Nephron (organoid): Measurements from ENCODE around the gene LCN15.
"Not testable (repeated sequence)": the region's sequence is repeated elsewhere in the genome, so short reads cannot be mapped to it uniquely, and the experiment has no call there.

Experiments used
- H3K27ac Mint-ChIP-seq, 3 experiments: 2 replicates each; pipeline ENCODE4 v1.8.0; 2020; ENCODE audit warnings: mixed read lengths in 3 of 3, mild to moderate bottlenecking in 2 of 3, moderate library complexity in 1 of 3
- H3K27me3 Mint-ChIP-seq: 2 replicates; pipeline ENCODE4 v1.8.0; 2021; ENCODE audit warnings: low read depth, mild to moderate bottlenecking, moderate library complexity, mixed read lengths
- H3K36me3 Mint-ChIP-seq: 2 replicates; pipeline ENCODE4 v1.8.0; 2020; ENCODE audit warnings: low read depth, mixed read lengths
- H3K4me1 Mint-ChIP-seq: 2 replicates; pipeline ENCODE4 v1.8.0; 2020; ENCODE audit warnings: mixed read lengths
- H3K4me3 Mint-ChIP-seq, 3 experiments: 2 replicates each; pipeline ENCODE4 v1.8.0; 2020; ENCODE audit warnings: mild to moderate bottlenecking in 3 of 3, mixed read lengths in 3 of 3, moderate library complexity in 2 of 3
- H3K9me3 Mint-ChIP-seq: 2 replicates; pipeline ENCODE4 v1.8.0; 2020; ENCODE audit warnings: mixed read lengths
- CTCF ChIP-seq, 3 experiments: fragments of 200-600 bp; sonication (generic); IDR thresholded peaks; one replicate each; pipeline ENCODE4 v1.5.0; 2021; ENCODE audit warnings: antibody characterized with exemption in 3 of 3; ENCODE audit not compliant: unreplicated experiment in 3 of 3

LCN15 gene

GRCh38 chr9:136790640-136791515 is 26.6 kb upstream of the LCN15 start, which contains the start of gene TMEM141:
TMEM141 (plus strand) TSS chr9:136791344; CDS start chr9:136791371, 27 bp downstream.
- H3K36me3 Mint-ChIP-seq, result peaks cover 5% of the 10 kb centered on the region
- H3K4me3 Mint-ChIP-seq, result peak within 1 kb of the TSS; percentile 80 to 86 (median 81)
- peaks cover 12% of the 10 kb centered on the region for H3K27me3 Mint-ChIP-seq
- TF ChIP-seq CTCF (IDR thresholded peaks at IDR 0.05; ENCODE audit: unreplicated experiment in 3 of 3), result no peak
- H3K9me3 Mint-ChIP-seq, result no peaks in the 10 kb centered on the region
- H3K27ac Mint-ChIP-seq, result peak within 1 kb of the TSS; percentile 66 to 99 (median 90)
- H3K4me1 Mint-ChIP-seq, result peaks cover 40% of the 10 kb centered on the region

GRCh38 chr9:136789523-136789937 is 25.2 kb upstream of the LCN15 start:
- H3K9me3 Mint-ChIP-seq, result no peaks in the 10 kb centered on the region
- peak overlapping the region in 2 of 3 experiments; percentile 5 to 19 for H3K4me3 Mint-ChIP-seq
- peaks cover 5% of the 10 kb centered on the region for H3K36me3 Mint-ChIP-seq
- peaks cover 15% of the 10 kb centered on the region for H3K27me3 Mint-ChIP-seq
- H3K27ac Mint-ChIP-seq, result peak overlapping the region; percentile 66 to 90 (median 87)
- TF ChIP-seq CTCF (IDR thresholded peaks at IDR 0.05; ENCODE audit: unreplicated experiment in 3 of 3), result no peak
- peaks cover 33% of the 10 kb centered on the region for H3K4me1 Mint-ChIP-seq

- not testable (repeated sequence) for H3K36me3 Mint-ChIP-seq, H3K9me3 Mint-ChIP-seq
- peaks cover 15% of the 10 kb centered on the region for H3K27me3 Mint-ChIP-seq
- H3K4me1 Mint-ChIP-seq, result peaks cover 33% of the 10 kb centered on the region
- peak overlapping the region; percentile 66 to 90 (median 87) for H3K27ac Mint-ChIP-seq
- peak overlapping the region in 2 of 3 experiments; percentile 5 to 42 for H3K4me3 Mint-ChIP-seq
These were observed 24.6 kb upstream of the LCN15 start for GRCh38 chr9:136788644-136789522.

GRCh38 chr9:136787690-136788400 is 23.5 kb upstream of the LCN15 start:
- peak; percentile 84 to 91 (median 84) for TF ChIP-seq CTCF (IDR thresholded peaks at IDR 0.05; ENCODE audit: unreplicated experiment in 3 of 3)
- peaks cover 37% of the 10 kb centered on the region for H3K4me1 Mint-ChIP-seq
- H3K4me3 Mint-ChIP-seq, result no peak overlapping the region
- H3K27me3 Mint-ChIP-seq, result peaks cover 15% of the 10 kb centered on the region
- H3K36me3 Mint-ChIP-seq, result no peaks in the 10 kb centered on the region
- peak overlapping the region; percentile 66 to 90 (median 87) for H3K27ac Mint-ChIP-seq
- H3K9me3 Mint-ChIP-seq, result no peaks in the 10 kb centered on the region

- H3K27me3 Mint-ChIP-seq, result peaks cover 15% of the 10 kb centered on the region
- H3K4me1 Mint-ChIP-seq, result peaks cover 44% of the 10 kb centered on the region
- H3K4me3 Mint-ChIP-seq, H3K36me3 Mint-ChIP-seq, H3K9me3 Mint-ChIP-seq, H3K27ac Mint-ChIP-seq: not testable (repeated sequence)
These were observed 22.7 kb upstream of the LCN15 start for GRCh38 chr9:136786983-136787382.

- Mint-ChIP-seq H3K36me3 (no peaks in the 10 kb centered on the region), H3K4me3 (no peak overlapping the region), H3K4me1 (peaks cover 46% of the 10 kb centered on the region), H3K27ac (no peak overlapping the region), H3K27me3 (peaks cover 15% of the 10 kb centered on the region), H3K9me3 (no peaks in the 10 kb centered on the region)
- TF ChIP-seq CTCF (IDR thresholded peaks at IDR 0.05; ENCODE audit: unreplicated experiment in 3 of 3), result no peak
These were observed 22.1 kb upstream of the LCN15 start for GRCh38 chr9:136786451-136786850.

- H3K36me3 Mint-ChIP-seq, H3K4me3 Mint-ChIP-seq, H3K9me3 Mint-ChIP-seq, H3K27ac Mint-ChIP-seq: not testable (repeated sequence)
- Mint-ChIP-seq H3K27me3 (peaks cover 21% of the 10 kb centered on the region), H3K4me1 (peaks cover 52% of the 10 kb centered on the region)
These were observed 21.4 kb upstream of the LCN15 start for GRCh38 chr9:136785565-136786355.
